K562 (cell line): ENCODE data around the gene LTBP4. TPM values are rescaled to one million over a fixed set of nuclear protein-coding genes. Genes with fewer than 3 reads are reported as not detected.
A peak's percentile ranks its signal among the peaks of the same experiment; 100 is the strongest.

Experiments used
- BHLHE40 ChIP-seq: IDR thresholded peaks from 2 replicates; pipeline ENCODE4 v1.6.1; 2011; ENCODE audit warnings: low read length, improper control_type of control experiment
- CREB1 ChIP-seq, 2 experiments: sonication (generic) in 1 of 2; formaldehyde crosslinking in 1 of 2; IDR thresholded peaks; 2 replicates each; pipeline versions ENCODE4 v1.6.1 to v1.8.0; 2012 to 2022; ENCODE audit warnings: inconsistent platforms in 1 of 2, mild to moderate bottlenecking in 1 of 2, missing genetic modification reagents in 1 of 2, moderate library complexity in 1 of 2
- LCOR ChIP-seq: sonication (generic); formaldehyde crosslinking; IDR thresholded peaks from 2 replicates; pipeline ENCODE4 v1.8.0; 2022; ENCODE audit warnings: mild to moderate bottlenecking, missing genetic modification reagents
- MAZ ChIP-seq, 2 experiments: fragments of 450-650 bp in 1 of 2; sonication (generic) in 1 of 2; formaldehyde crosslinking; IDR thresholded peaks in 1 of 2; conservative IDR thresholded peaks in 1 of 2; 2 replicates each; pipeline versions ENCODE4 v1.4.0 to v1.5.0; 2020; ENCODE audit warnings: mild to moderate bottlenecking in 1 of 2, missing genetic modification reagents in 1 of 2
- MTA3 ChIP-seq: fragments of 450-650 bp; formaldehyde crosslinking; IDR thresholded peaks from 2 replicates; pipeline ENCODE4 v1.6.1; 2017; ENCODE audit warnings: mild to moderate bottlenecking, borderline replicate concordance
- MYNN ChIP-seq, 2 experiments: sonication (generic); formaldehyde crosslinking in 1 of 2; IDR thresholded peaks; 2 replicates each; pipeline versions ENCODE4 v1.5.0 to v1.6.1; 2016 to 2020; ENCODE audit warnings: antibody characterized with exemption in 1 of 2, missing genetic modification reagents in 1 of 2
- POLR2G ChIP-seq: fragments of 200-400 bp; formaldehyde crosslinking; IDR thresholded peaks from 2 replicates; pipeline ENCODE4 v1.6.1; 2017; ENCODE audit warnings: low read depth, mild to moderate bottlenecking, antibody characterized with exemption, low read length, moderate library complexity
- PPARD ChIP-seq: fragments of 250-450 bp; sonication (Bioruptor Pico); IDR thresholded peaks from 2 replicates; pipeline ENCODE4 v1.8.0; 2022; ENCODE audit warnings: inconsistent platforms, mild to moderate bottlenecking, moderate library complexity
- RBFOX2 ChIP-seq: fragments of 200-400 bp; formaldehyde crosslinking; IDR thresholded peaks from 2 replicates; pipeline ENCODE4 v1.6.1; 2017; ENCODE audit warnings: low read depth, mild to moderate bottlenecking, low read length, moderate library complexity
- SIN3A ChIP-seq, 2 experiments: fragments of 150-350 bp in 1 of 2; IDR thresholded peaks; 2 replicates each; pipeline ENCODE4 v1.6.1; 2011 to 2016; ENCODE audit warnings: borderline replicate concordance in 2 of 2, low read depth in 2 of 2, low read length in 2 of 2, mild to moderate bottlenecking in 2 of 2, moderate library complexity in 2 of 2; ENCODE audit not compliant: control insufficient read depth in 1 of 2
- SMARCA5 ChIP-seq: fragments of 450-650 bp; IDR thresholded peaks from 2 replicates; pipeline ENCODE4 v1.6.1; 2016
- ZNF407 ChIP-seq: fragments of 450-650 bp; IDR thresholded peaks from 2 replicates; pipeline ENCODE4 v1.6.1; 2016; ENCODE audit warnings: low read depth
- polyA plus RNA-seq, 8 experiments: library from polyadenylated mRNA; depleted of rRNA in 4 of 8; stranded (reverse) in 5 of 8; unstranded in 3 of 8; fragments of >200 nt; fragmentation: Nextera tagmentation in 2 of 8; fragmentation: Illumina TruSeq in 1 of 8; extraction: Ambion mirVana in 2 of 8; extraction: Trizol in 1 of 8; gene quantifications; 2 replicates each; pipeline versions ENCODE4 v1.2.1 to v1.2.3, GENCODE V29; 2011 to 2014; ENCODE audit warnings: inconsistent platforms in 1 of 8, missing spikeins in 1 of 8
- total RNA-seq, 7 experiments: library from RNA; depleted of rRNA in 6 of 7; stranded (reverse); fragments of >200 nt in 6 of 7; fragmentation: Illumina TruSeq in 2 of 7; extraction: Trizol in 2 of 7; gene quantifications; 2 replicates each; pipeline versions ENCODE4 v1.2.1 to v1.2.3, GENCODE V29; 2011 to 2021; ENCODE audit warnings: low replicate concordance in 1 of 7
- TF ChIP-seq, protein P1 (sequence below): sonication (generic); formaldehyde crosslinking; IDR thresholded peaks from 2 replicates; pipeline ENCODE4 v1.8.1; 2023; ENCODE audit warnings: mild to moderate bottlenecking, missing genetic modification reagents
- TF ChIP-seq, protein P2 (sequence below): fragments of 250-450 bp; sonication (Bioruptor Pico); IDR thresholded peaks from 2 replicates; pipeline ENCODE4 v1.5.0; 2020; ENCODE audit warnings: mild to moderate bottlenecking

LTBP4 gene
- total and polyA plus RNA-seq, 9 of the 15 experiments (the other 6 are each of a cell fraction or from before 2014, with no cell fraction given), result 0.35 to 160 (median 31.6) TPM

DNA sequence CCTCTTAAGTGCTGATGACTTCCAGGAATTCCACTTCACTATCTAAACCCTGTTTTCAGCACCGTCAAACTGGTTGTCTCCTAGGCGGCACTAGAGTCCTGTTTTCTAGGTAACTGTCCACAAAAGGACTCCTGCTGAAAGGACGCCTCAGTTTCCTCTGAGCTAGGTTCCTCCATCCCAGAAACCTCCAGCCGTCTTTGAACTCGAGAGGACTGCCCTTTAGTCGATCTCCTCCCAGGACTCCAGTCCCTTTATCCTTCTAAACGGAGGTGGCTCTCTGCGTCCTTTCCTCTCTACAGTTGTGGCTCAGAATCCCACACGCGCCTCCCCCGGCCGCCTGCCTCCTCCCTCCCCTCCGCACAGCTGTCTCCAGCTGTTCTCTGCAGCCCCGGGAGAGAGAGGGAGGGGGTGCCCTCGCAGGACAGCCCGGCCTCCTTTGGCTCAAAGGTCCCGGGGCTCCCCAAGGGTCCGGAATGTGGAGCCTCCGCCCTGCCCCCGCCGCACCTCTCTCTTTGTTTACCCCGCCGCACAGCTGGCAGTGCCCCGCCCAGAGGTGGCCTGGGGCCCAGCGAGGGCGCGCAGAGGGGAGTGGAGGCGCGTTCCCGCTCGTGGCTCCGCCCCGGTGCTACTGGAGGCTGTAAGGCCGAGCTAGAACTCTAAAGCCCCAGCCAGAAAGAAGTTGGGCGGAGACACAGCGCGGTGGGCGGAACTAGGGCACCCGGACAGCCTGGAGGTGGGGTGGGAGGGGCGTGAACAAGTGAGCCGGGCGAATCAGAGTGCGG is 2.4 kb downstream of the LTBP4 start (continued):
- TF ChIP-seq, protein P1, sequence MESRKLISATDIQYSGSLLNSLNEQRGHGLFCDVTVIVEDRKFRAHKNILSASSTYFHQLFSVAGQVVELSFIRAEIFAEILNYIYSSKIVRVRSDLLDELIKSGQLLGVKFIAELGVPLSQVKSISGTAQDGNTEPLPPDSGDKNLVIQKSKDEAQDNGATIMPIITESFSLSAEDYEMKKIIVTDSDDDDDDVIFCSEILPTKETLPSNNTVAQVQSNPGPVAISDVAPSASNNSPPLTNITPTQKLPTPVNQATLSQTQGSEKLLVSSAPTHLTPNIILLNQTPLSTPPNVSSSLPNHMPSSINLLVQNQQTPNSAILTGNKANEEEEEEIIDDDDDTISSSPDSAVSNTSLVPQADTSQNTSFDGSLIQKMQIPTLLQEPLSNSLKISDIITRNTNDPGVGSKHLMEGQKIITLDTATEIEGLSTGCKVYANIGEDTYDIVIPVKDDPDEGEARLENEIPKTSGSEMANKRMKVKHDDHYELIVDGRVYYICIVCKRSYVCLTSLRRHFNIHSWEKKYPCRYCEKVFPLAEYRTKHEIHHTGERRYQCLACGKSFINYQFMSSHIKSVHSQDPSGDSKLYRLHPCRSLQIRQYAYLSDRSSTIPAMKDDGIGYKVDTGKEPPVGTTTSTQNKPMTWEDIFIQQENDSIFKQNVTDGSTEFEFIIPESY (CRISPR knock-in tag), result 0 out of 2 replicates have a peak, but pooled peaks have one; percentile 41
- TF ChIP-seq SIN3A (IDR thresholded peaks at IDR 0.05; ENCODE audit: borderline replicate concordance in 2 of 2, control insufficient read depth in 1 of 2, low read depth in 2 of 2, low read length in 2 of 2) (peak; percentile 94 to 98), BHLHE40 (peak; percentile 28; the same call in 1 of the 2 replicates), PPARD (no peak), MTA3 (peak; percentile 44; the same call in 1 of the 2 replicates), MYNN (IDR thresholded peaks at IDR 0.05) (peak; percentile 83; the same call in 1 of the 2 replicates), MYNN (CRISPR knock-in tag; IDR thresholded peaks at IDR 0.05) (no peak), POLR2G (peak; percentile 90), LCOR (CRISPR knock-in tag) (peak; percentile 41; the same call in 1 of the 2 replicates), ZNF407 (peak; percentile 8; the same call in 1 of the 2 replicates), SMARCA5 (no peak; the same call in 1 of the 2 replicates), RBFOX2 (peak; percentile 81), CREB1 (IDR thresholded peaks at IDR 0.05) (no peak), CREB1 (CRISPR knock-in tag; IDR thresholded peaks at IDR 0.05) (0 out of 2 replicates have a peak, but pooled peaks have one; percentile 27), MAZ (CRISPR knock-in tag; conservative IDR thresholded peaks at IDR 0.05 in 1 of 2, IDR thresholded peaks at IDR 0.05 in 1 of 2) (peak; percentile 89 to 97)
- TF ChIP-seq, protein P2, sequence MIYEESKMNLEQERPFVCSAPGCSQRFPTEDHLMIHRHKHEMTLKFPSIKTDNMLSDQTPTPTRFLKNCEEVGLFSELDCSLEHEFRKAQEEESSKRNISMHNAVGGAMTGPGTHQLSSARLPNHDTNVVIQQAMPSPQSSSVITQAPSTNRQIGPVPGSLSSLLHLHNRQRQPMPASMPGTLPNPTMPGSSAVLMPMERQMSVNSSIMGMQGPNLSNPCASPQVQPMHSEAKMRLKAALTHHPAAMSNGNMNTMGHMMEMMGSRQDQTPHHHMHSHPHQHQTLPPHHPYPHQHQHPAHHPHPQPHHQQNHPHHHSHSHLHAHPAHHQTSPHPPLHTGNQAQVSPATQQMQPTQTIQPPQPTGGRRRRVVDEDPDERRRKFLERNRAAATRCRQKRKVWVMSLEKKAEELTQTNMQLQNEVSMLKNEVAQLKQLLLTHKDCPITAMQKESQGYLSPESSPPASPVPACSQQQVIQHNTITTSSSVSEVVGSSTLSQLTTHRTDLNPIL (CRISPR knock-in tag), result no peak
